Endothelial cell of umbilical vein (primary cell): ENCODE measurements around the gene POU2F3. TPM values are rescaled to one million over a fixed set of nuclear protein-coding genes. Genes with fewer than 3 reads are reported as not detected.

Source experiments
- BruUV-seq: library from RNA; stranded (reverse); fragments of 400-500 nt; replicated peaks from 2 replicates; lab custom pipeline; 2021; lab: Mats Ljungman, UMichigan
- CTCF ChIA-PET: fragments of 300-600, 350-600 bp; sonication (Branson Sonifier 250); formaldehyde crosslinking; loops from one replicate; lab custom pipeline; 2021; ENCODE audit warnings: antibody characterized with exemption, inconsistent platforms; lab: Charles Lee
- POLR2A ChIA-PET: fragments of 300-600, 350-600 bp; sonication (Branson Sonifier 250); formaldehyde crosslinking; loops from one replicate; lab custom pipeline; 2021; ENCODE audit warnings: antibody characterized with exemption, inconsistent platforms; lab: Charles Lee
- DNase-seq: peaks from one replicate; pipeline ENCODE4 v3.0.0-alpha.2; 2011; ENCODE audit warnings: low read depth, low spot score
- FAIRE-seq: peaks from 2 replicates; lab custom pipeline; 2011; peaks lifted over from hg19 to GRCh38; lab: Jason Lieb, UNC
- H2AFZ ChIP-seq: 2 replicates; pipeline ENCODE4 v1.6.0; 2012; ENCODE audit warnings: low read depth, low read length, control low read depth, inconsistent platforms
- H3K27ac ChIP-seq: 2 replicates; pipeline ENCODE4 v1.5.1; 2011; ENCODE audit warnings: low read depth, mild to moderate bottlenecking, control low read depth, low read length, moderate library complexity; ENCODE audit not compliant: insufficient read depth
- H3K27me3 ChIP-seq, 2 experiments: 2 replicates each; pipeline versions ENCODE4 v1.6.0 to v1.6.1; 2011; ENCODE audit warnings: low read length in 2 of 2, mixed read lengths in 1 of 2; ENCODE audit not compliant: control insufficient read depth in 2 of 2, insufficient read depth in 2 of 2
- H3K36me3 ChIP-seq, 2 experiments: 2 replicates in 1 of 2; 3 replicates in 1 of 2; pipeline ENCODE4 v1.5.1; 2011; ENCODE audit warnings: low read length in 2 of 2, mild to moderate bottlenecking in 1 of 2, moderate library complexity in 1 of 2; ENCODE audit not compliant: control insufficient read depth in 2 of 2, insufficient read depth in 2 of 2; ENCODE audit errors: extremely low read depth in 1 of 2
- H3K4me1 ChIP-seq: 3 replicates; pipeline ENCODE4 v1.5.1; 2011; ENCODE audit warnings: mild to moderate bottlenecking, low read length; ENCODE audit not compliant: control insufficient read depth, insufficient read depth; ENCODE audit errors: extremely low read depth
- H3K4me2 ChIP-seq: 2 replicates; pipeline ENCODE4 v1.6.1; 2011; ENCODE audit warnings: low read length, control low read depth, mixed read lengths; ENCODE audit not compliant: insufficient read depth
- H3K4me3 ChIP-seq, 3 experiments: fragments of 200-600 bp in 1 of 3; sonication (generic), shearing (Covaris generic) in 1 of 3; replicated peaks in 1 of 3; 2 replicates each; pipeline ENCODE4 v1.5.1; 2011 to 2016; ENCODE audit warnings: control low read depth in 3 of 3, low read length in 3 of 3, mild to moderate bottlenecking in 2 of 3, inconsistent platforms in 1 of 3, low read depth in 1 of 3, moderate library complexity in 1 of 3; ENCODE audit not compliant: insufficient read depth in 1 of 3
- H3K79me2 ChIP-seq: 2 replicates; pipeline ENCODE4 v1.6.0; 2012; ENCODE audit warnings: low read length, inconsistent platforms; ENCODE audit not compliant: control insufficient read depth, insufficient read depth
- H3K9ac ChIP-seq: replicated peaks from 2 replicates; pipeline ENCODE3; 2011; ENCODE audit warnings: low read length, control low read depth; ENCODE audit not compliant: insufficient read depth; ENCODE audit errors: extremely low read depth
- H3K9me1 ChIP-seq: replicated peaks from 3 replicates; pipeline ENCODE4 v1.6.0; 2011; ENCODE audit warnings: mild to moderate bottlenecking, low read length; ENCODE audit not compliant: control insufficient read depth, insufficient read depth; ENCODE audit errors: extremely low read depth
- H3K9me3 ChIP-seq: replicated peaks from 2 replicates; pipeline ENCODE4 v1.5.1; 2012; ENCODE audit warnings: low read length, inconsistent platforms; ENCODE audit not compliant: control insufficient read depth, insufficient read depth
- H4K20me1 ChIP-seq: replicated peaks from 2 replicates; pipeline ENCODE3; 2011; ENCODE audit warnings: mild to moderate bottlenecking, low read length; ENCODE audit not compliant: control insufficient read depth, insufficient read depth; ENCODE audit errors: extremely low read depth
- CTCF ChIP-seq, 2 donors: IDR thresholded peaks; 1 replicate in 1 of 2; 2 replicates in 1 of 2; pipeline ENCODE4 v1.5.1; 2011; ENCODE audit warnings: low read length in 2 of 2, mild to moderate bottlenecking in 2 of 2, moderate library complexity in 2 of 2, control low read depth in 1 of 2, inconsistent platforms in 1 of 2, low read depth in 1 of 2; ENCODE audit not compliant: insufficient read depth in 1 of 2; ENCODE audit errors: extremely low read depth in 1 of 2
- EZH2 ChIP-seq: IDR thresholded peaks from 2 replicates; pipeline ENCODE4 v1.6.1; 2012; ENCODE audit warnings: borderline replicate concordance, low read depth, mild to moderate bottlenecking, moderate library complexity, low read length, inconsistent platforms; ENCODE audit not compliant: severe bottlenecking
- FOS ChIP-seq: IDR thresholded peaks from 2 replicates; pipeline ENCODE4 v1.6.1; 2011; ENCODE audit warnings: mild to moderate bottlenecking, low read length, moderate library complexity, borderline replicate concordance; ENCODE audit not compliant: insufficient read depth
- GATA2 ChIP-seq: IDR thresholded peaks from 2 replicates; pipeline ENCODE4 v1.7.0; 2011; ENCODE audit warnings: low read depth, mild to moderate bottlenecking, moderate library complexity, mixed read lengths, low read length; ENCODE audit not compliant: insufficient read length, insufficient read depth
- JUN ChIP-seq: IDR thresholded peaks from 2 replicates; pipeline ENCODE4 v1.6.1; 2011; ENCODE audit warnings: borderline replicate concordance, low read depth; ENCODE audit not compliant: insufficient read length, insufficient read depth
- MAX ChIP-seq: IDR thresholded peaks from 2 replicates; pipeline ENCODE4 v1.6.1; 2011; ENCODE audit not compliant: insufficient read depth, insufficient read length
- MYC ChIP-seq: IDR thresholded peaks from one replicate; pipeline ENCODE4 v1.6.1; 2011; ENCODE audit warnings: mild to moderate bottlenecking, low read depth, low read length
- POLR2A ChIP-seq: IDR thresholded peaks from 2 replicates; pipeline ENCODE4 v1.6.1; 2012; ENCODE audit warnings: low read depth, mild to moderate bottlenecking, control low read depth, low read length
- POLR2AphosphoS5 ChIP-seq: IDR thresholded peaks from 2 replicates; pipeline ENCODE4 v1.6.1; 2012; ENCODE audit warnings: low read depth, mild to moderate bottlenecking, control low read depth, low read length, moderate library complexity; ENCODE audit not compliant: insufficient read depth
- dilution Hi-C: fragments of 300-500 bp; cut with MboI; formaldehyde crosslinking; loops from one replicate; pipeline ENCODE4 v1.15.0; 2019; ENCODE audit warnings: low sequenced_read_pairs; ENCODE audit not compliant: extremely low pct_ligation_motif_present
- intact Hi-C: fragments of 100-400 bp; cut with micrococcal nuclease; formaldehyde crosslinking; loops from one replicate; pipeline ENCODE4 v1.10.0; 2022
- polyA plus RNA-seq, 4 experiments: library from polyadenylated mRNA; depleted of rRNA in 3 of 4; stranded (reverse) in 3 of 4; unstranded in 1 of 4; fragments of >200 nt; gene quantifications; 2 replicates each; pipeline versions ENCODE4 v1.2.1 to v1.2.3, GENCODE V29; 2011 to 2012; ENCODE audit warnings: missing spikeins in 1 of 4
- total RNA-seq: library from RNA; stranded (reverse); gene quantifications from 2 replicates; pipeline ENCODE4 v1.2.3, GENCODE V29; 2021

POU2F3 gene
- total and polyA plus RNA-seq, 2 donors (not counting 3 experiments of a cell fraction or from before 2014, with no cell fraction given), result 0.06 TPM; not detected in 1

GRCh38 chr11:120350637-120351036 lies 110.7 kb downstream of the POU2F3 start:
- Histone ChIP-seq H3K36me3 (peaks cover 0 to 3% of the 10 kb centered on the region in 2 experiments), H3K9me1 (no peaks in the 10 kb centered on the region), H3K9ac (no peak overlapping the region), H4K20me1 (peaks cover 11% of the 10 kb centered on the region), H2AFZ (no peak overlapping the region), H3K4me3 (no peak overlapping the region), H3K9me3 (no peaks in the 10 kb centered on the region), H3K4me2 (no peak overlapping the region), H3K27me3 (no peaks in the 10 kb centered on the region), H3K4me1 (peaks cover 11% of the 10 kb centered on the region), H3K79me2 (peaks cover 96% of the 10 kb centered on the region), H3K27ac (no peak overlapping the region)
- TF ChIP-seq JUN, result no peak
- no peak for TF ChIP-seq POLR2A
- TF ChIP-seq CTCF (IDR thresholded peaks at IDR 0.05; ENCODE audit: extremely low read depth in 1 of 2, insufficient read depth in 1 of 2, low read depth in 1 of 2, low read length in 2 of 2), result no peak
- TF ChIP-seq EZH2, result no peak
- TF ChIP-seq GATA2, result no peak
- no peak for TF ChIP-seq POLR2AphosphoS5
- no peak for TF ChIP-seq FOS
- no peak for TF ChIP-seq MAX
- TF ChIP-seq MYC, result no peak
- BruUV-seq, result no TSS peak
- DNase-seq (no peak), FAIRE-seq (no peak)
- ChIA-PET POLR2A (no interaction called here), CTCF (interaction anchor here (0.5 to 1.8 kb wide), 3 partner anchors 9 to 168 kb away, joined by 3 to 7 read pairs (median 3); no protein-coding TSS in a partner anchor)
- dilution Hi-C loops, result no loop called here
- intact Hi-C loops, result no loop called here
